ENCODE data around the gene INSC.

Gene INSC

DNA sequence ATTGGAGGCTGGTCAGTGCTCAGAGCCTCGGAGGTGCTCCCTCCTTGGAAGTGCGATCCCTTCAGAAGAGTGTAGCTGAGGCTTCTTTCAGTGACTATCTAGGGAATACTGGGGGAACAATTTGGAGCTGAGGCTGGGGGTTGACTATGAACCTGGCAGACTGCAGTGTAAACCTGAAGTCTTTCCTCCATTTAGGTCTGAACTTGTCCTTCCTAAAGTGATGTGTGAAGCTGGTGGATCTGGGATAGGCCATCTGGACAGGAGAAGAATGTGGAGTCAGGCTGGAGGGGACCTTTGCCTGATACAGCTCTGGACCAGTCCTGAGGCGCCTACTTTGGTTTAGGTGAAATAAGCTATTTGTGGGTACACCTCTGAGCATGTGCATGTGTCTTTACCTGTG, 3.5 kb upstream of the INSC start:
- no peak for DNase-seq

DNA sequence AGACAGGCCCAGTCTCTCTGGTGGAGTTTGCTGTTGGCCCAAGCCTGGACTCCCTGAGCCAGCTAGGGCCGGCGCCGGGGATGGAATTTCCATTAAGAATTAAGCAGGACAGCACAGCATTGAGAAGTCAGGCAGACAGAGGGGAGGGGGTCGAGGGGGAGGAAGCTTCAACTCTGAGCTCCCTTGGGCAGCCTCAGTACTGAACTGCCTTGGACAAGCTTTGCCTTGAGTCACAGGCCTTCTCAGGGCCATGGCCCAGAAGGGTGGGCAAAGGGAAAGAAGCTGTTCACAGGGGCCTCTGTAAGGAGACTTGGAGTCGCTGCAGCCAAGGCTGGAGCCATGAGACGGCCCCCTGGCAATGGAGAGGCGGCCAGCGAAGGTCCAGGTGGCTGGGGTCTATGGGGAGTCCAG, 2.6 kb upstream of the INSC start:
- no peak for DNase-seq

DNA sequence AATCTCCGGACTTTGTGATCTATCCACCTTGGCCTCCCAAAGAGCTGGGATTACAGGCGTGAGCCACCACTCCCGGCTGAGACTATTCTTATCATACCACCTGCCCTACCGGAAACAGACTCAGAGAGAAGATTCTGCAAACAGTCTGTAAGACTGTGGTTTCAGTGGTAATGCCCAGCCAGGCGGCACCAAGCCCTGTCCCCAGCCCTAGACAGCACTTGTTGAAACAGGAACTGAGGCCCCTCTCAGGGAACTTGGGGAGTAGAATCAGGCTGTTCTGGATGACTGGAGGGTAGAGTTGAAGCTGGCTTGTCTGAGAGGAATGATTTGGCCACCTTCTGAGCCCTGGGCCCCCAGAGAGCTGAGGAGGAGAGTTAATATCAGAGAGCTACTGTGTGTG, 1.3 kb upstream of the INSC start:
- DNase-seq = no peak

DNA sequence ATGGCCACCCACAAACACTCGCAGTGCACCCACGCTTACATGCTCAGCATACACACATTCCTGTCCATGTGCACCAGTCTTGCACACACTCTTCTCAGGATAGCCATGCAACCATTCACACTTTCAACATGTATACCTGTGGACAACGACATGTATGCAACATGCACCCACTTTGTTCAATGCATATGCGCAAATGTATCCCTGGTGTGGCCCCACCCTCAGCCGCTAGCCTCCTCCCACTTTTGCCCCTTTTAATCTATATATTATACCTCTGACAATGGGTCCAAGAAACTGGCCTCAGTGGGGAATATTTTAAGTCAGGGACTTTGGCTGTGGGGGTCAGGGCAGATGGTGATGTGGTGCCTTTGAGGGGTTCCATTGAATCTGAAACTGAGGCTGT, 963 bp downstream of the INSC start:
- DNase-seq = no peak

DNA sequence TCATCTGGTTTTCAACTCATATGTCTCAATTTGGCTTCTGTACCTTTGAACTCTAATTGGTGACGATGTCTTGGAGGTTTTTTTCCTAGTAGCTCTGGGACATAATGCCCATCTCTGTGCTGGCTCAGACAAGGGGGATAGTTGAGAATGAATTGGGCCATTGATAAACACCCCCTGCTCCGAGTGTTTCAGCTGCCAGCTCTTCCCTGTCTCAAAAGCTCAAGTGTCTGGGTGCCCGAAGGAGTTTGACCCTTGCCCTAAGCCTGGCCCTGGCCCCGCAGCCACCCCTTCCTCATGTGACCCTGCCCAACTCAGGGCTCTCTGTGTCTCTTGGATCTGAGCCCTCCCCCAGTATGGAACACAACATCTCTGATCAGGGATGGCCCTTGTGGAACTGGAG, 3.0 kb downstream of the INSC start:
- DNase-seq = no peak

DNA sequence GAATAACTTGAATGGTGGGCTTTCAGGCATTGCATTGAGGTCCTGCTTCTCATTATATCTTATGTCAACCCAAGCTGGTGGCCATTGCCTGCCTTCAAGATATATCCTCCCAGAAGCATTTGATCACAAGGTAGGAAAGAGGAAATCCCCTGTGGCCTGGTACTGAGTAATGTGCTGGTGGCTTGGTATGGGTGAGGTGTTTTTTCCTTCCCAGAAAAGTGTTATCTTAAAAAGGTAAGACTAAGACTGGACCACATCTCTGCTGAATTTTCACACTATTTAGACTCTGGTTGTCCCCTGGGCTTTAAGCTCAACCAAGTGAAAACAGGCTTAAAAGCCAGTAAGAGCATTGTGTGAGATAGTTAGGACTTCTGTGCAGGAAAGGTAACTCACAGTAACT, 3.7 kb downstream of the INSC start:
- DNase-seq = no peak

DNA sequence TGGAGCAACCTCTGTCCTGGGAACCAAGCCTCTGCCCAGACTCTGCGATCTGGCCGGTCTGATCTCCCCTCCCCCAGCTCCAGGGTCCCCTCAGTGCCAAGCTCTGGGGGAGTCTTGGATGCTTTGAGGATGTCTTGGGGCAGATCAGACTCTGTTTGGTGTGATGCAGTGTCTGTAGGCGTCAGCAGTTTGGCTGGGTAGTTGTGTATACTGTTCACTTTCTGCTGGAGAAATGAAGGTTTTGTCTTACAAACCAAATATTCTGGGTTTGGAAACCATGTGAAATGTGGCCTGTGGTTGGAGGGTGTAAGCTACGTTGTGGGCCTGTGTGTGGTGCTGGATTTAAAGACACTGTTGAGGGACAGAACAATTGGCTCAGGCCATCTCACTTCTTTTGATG, 4.6 kb downstream of the INSC start:
- no peak for DNase-seq

DNA sequence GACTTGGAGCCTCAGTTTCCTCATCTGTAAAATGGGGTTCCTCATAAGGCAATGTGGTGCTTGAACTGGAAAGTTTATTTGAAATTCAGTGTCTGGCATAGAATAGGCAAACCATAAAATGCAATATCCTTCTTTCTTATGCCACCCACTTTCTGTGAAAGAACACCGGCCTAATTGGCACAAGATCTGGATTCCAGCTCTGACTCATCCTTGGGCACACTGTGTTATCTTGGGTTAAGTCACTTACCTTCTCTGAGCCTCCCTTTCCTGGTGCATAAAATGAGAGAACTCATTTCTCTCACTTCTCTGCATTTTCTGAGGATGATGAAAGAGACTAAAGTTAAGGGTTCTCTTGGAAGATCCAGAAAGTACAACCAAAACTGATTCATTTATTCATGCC, 5.1 kb downstream of the INSC start:
- DNase-seq = no peak

DNA sequence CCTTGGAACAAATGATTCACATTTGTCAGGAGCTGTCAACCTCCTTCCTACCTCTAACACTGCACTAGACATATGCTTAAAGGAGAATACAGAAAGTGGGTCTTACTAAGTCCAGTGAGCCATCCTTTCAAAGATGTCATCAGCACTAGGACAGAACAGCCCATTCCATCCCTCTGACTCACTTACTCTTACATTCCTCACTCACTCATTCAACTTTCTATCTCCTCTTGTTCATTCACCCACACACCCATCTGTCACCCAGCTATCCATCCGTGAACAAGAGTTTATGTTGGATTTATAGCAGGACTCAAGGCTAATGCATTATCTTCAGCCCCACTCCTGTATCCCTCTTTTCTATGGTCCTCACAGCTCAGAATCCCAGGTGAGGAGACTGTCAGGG, 9.1 kb downstream of the INSC start:
- DNase-seq = no peak

DNA sequence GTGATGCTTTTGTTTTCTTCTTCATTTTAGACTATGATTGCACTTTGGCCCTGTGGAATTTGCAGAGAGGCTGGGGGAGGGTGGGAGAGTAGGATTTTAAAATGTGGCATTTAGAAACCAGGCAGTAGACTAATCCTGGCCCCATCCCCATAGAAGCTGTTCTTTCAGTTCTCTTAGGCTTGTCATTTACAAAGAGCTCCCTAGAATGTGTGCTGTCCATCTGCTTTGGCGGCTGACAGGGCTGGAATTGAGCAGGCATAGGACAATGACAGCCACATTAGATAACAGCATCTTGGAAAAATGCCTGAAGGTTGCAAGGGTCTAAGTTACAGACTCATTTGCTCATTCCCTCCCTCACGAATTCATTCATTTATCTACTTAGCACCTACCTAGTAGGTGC, 9.8 kb downstream of the INSC start:
- no peak for DNase-seq

DNA sequence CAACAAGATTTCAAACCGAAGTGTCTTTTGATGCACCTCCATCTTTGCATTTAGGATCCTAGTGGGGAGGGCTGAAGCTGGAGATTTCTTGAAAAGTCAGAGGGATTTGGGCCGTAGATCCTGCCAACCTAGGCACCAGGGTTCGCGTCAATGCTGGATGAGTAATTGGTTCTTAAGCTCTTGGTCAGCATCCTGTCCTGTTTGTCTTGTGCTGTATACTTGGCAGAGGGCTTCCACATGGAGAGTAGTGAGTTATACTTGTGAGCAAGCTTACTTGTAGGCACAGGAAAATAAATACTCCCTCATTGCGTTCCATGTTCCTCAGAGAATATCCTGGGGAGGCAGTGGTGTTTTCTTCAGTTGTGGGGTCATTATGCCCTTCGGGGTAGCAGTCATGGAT, 12.6 kb downstream of the INSC start:
- DNase-seq = no peak

DNA sequence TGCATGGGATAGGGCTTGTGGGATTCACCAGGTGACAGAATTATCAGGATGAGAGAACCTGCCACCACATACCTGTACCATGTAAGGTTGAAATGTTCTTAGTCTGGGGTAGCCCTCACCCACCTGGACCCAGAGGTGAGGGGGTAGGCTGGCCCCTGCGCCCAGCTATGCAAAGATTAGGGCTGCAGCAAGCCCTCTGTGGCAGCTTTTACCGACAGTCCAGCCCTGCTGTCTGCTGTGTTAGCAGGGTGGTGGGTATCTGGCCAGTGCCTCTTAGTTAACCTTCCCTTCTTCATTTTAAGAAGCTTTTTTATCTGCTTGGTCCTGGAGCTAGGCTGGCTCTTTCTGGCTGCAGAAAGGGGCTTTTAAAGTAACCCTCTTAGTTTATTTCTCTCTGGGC, 13.9 kb downstream of the INSC start:
- no peak for DNase-seq

DNA sequence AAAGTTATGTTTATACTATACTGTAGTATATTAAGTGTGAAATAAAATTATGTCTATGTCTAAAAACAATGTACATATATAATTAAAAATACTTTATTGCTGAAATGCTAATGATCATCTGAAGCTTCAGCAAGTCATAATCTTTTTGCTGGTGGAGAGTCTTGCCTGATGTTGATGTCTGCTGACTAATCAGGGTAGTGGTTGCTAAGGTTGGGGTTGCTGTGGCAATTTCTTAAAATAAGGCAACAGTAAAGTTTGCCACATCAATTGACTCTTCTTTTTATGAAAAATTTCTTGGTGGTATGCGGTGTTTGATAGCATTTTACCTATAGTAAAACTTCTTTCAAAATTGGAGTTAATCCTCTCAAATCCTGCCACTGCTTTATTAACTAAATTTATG, 21.4 kb downstream of the INSC start:
- no peak for DNase-seq

DNA sequence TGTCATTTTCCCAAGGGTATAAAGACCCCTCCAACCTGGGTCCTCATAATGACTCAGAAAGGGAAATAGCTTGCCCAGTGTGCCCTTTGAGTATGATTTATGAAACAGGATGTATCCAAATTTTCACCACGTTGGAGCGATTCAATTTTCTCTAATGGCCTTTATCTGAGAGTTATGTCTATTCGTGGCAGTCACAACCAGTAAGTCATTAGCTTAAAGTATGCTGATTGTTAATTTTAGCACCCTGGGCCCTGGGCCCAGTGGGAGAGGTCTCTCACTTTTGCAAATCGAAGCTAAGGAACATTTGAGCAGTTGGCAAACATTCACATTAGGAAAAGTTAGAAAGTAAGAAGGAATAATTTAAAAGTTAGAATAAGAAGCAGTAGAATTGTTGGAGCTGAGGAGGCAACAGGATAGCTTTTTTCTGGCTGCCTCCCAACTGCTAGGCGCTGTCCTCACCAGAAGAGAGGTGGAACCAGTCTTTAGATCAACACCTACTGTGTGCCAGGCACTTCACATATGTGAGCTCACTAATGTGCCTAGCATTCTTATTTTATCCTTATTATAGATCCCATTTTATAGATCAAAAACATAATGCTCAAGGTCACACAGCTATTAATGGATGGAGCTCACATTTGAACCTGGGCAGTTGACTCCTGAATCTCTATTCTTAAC, 24.5 kb downstream of the INSC start:
- no peak for DNase-seq

DNA sequence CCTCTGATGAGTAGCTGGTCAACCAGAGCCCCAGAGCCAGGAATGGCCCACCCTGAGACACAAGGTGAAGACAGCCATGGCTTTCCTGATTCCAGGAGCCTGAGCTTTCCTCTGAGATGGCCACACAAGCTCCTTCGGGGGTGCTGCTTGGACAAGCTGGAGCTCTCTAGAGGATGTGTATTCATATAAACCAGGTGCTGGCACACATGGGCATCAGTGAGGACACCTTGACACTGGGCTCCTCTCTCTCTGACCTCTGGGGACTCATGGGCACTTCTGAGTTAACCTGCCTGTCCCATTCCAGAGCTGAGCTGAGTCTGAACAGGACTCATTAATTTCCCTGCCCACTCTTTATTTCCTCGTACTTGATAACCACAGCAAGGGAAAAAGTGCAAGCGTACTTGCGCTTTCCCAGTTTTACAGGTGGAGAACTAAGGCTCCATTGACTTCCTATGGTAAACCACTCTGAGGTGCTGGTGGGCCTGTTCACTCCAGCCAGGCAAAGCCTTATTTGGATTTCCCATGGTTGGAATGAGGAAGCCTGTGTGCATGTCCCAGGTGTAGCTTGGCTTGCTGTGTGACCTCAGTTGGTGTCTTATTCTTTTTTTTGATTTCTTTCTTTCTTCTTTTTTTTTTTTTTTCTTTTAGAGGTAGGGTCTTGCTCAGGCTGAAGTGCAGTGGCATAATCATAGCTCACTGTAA, 25.4 kb downstream of the INSC start:
- no peak for DNase-seq

DNA sequence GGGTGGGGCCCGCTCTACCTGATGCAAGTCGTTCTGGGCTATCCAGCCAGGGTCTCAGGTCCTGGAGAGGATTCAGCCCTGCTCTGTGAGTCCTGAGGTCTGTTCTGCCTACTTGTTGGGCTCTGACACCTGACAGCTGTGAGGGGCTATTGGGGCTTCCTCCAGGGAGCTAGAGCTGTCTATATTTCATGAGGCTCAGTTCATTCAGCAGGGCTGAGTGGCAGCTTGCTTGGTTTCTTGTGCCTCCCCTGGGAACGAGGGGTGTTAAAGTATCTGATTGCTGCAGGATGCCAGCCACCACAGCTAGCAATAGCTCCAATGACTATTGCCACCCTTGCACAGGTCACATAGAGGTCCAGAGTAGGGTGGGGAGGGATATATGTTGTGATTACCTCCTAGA, 26.7 kb downstream of the INSC start:
- no peak for DNase-seq

DNA sequence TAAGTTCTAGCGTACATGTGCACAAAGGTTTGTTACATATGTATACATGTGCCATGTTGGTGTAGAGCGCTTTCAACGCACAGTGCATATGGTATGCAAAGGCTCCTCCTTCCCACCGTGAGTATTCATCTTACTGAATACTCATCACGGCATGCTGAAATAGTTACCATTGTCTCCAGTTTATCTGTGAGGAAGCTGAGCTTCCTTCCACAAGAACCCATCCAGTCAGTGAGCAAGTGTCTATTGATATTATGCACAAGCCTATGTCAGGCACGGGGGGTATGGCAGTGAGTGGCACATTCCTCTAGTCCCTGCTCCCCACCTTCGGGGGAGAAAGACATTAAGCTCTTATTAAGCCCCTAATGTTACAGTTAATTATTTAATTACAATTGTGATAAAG, 28.1 kb downstream of the INSC start:
- DNase-seq = no peak

DNA sequence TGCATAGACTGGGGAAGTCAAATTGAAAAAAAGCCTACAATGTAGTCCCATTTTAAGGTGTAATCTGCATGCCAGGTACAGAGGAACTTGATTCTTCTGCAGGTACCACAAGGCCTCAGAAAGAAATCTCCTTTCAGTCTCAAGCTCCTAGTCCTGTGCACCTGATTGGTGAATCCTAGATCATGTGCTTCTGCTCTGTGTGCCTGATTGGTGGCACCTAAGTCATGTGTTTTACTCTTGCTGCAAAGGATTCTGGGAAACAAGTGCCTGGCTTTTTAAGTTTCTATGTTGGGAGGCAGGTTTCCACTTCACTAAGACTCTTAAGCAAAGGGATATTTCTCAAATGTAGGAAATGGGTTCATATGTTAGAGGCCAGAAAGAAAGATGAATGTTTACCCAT, 29.1 kb downstream of the INSC start:
- DNase-seq = no peak

DNA sequence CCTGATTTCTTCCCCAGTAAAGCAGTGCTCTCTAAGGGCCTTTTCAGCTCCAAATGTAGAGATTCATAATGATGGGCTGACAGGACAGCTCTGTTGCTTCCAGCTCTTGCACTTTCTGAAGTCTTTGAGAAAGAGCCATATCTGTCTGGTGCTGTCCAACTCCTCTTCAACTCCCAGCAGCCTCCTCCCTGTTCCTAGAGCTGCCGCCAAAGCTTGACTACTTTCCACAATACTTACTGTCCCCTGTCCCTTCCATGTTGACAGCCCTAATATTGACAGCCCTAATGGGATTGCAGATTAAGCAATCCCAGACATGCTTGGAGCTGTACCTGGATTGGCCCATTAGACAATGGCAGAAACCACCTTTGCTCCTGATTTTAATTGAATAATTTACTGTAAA, 29.6 kb downstream of the INSC start:
- DNase-seq = no peak

DNA sequence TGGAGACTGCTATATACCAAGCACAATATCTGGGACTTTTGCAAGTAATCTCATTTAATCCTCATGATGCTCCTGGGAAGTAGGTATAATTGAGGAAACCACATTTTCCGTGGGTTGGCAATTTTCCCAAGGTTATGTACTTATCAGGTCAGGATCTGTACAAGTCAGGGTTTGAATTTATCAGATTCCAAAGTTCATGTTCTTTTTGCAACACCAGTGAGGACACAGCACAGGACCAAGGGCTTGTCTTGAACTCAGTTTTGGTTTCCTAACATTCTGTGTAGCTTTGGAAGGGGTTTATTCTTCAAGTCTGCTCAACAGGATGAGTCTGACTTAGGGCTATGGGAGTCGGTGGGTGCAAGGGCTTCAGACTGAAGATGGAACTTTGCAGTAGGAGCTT, 30.4 kb downstream of the INSC start:
- no peak for DNase-seq

DNA sequence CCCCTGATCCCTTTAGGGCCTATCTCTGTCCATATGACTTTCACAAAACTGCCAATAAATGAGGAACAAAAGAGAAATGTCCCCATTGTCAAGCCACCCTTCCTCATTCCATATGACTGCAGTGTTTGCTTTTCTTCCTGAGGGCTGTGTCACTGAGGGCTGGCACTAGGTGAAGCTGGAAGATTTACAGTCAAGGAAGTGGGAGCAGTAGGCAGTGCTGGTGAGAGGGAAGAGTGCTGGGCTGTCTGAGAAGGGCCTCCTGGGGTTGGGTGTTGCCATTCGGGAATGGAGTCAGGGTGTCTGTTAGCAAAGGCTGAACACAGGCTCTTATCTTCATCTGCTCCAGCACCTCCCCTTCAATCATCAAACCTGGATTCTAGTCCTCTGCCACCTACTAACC, 30.9 kb downstream of the INSC start:
- no peak for DNase-seq

DNA sequence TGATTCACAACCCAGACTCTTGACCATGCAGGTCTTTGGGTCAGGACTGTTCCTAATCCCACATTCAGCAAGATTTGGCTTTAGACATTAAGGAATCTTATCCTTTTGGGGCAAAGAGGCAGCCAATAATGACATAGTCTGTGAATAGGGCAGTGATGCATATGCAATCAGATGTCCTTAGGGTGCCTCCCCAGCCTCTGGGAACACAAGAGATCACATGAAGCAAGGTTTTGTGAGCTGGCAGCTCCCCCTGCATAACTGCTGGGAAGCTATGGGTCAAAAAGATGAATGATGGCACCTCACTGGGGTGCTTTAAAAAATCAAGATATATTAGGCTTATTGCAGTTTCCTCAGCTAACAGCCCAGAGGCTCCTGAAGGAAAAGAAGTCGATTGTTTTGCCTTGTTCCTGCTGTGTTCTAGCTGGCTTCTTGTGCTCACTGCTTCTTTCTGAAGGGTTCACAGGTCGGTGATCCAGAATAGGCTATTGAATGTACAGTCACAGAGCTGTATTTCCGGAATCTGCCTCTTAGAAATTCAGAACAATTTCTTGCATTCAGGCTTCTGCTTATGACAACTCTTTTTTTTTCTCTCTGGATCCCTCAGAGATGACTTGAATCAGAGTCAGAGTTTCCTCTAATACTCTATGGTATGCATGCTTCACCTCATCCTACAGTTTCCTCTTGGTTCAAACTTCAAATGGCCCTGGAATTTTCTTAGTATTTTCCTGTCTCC, 31.7 kb downstream of the INSC start:
- no peak for DNase-seq

DNA sequence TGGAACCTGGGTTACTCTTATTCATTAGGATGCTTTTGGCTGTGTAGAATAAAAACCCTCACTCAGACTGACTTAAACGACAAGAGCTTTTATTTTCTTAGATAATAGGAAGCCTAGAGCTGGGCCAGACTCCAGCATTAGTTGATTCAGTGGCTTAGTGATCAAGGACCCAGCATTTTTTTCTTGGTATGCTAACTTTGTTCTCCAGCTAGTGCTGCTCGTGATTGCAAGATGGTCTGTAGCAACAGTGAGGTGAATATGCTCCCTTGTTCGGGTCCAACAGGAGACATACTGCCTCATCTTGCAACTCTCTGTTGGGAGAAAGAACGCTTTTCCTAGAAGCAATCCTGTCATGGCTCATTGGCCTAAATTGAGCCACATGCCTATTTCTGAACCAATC, 33.4 kb downstream of the INSC start:
- no peak for DNase-seq

DNA sequence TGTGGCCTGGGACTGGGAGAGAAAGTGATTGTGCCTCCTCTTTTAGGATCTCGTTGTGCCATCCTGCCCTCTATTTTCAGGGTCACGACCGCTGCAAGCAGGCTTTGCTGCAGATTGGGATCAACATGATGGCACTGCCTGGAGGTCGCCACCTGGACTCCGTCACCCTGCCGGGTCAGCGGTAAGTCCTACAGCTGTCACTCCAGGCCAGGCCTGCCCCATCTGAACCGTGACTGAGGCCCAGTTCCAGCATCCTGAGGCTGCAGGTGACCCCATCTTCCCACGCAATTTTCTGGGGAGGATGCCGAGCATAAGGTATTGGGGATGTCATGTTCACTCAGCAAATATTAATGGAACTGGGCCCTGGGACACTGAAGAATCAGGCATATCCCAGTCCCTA, 34.3 kb downstream of the INSC start:
- DNase-seq = no peak

DNA sequence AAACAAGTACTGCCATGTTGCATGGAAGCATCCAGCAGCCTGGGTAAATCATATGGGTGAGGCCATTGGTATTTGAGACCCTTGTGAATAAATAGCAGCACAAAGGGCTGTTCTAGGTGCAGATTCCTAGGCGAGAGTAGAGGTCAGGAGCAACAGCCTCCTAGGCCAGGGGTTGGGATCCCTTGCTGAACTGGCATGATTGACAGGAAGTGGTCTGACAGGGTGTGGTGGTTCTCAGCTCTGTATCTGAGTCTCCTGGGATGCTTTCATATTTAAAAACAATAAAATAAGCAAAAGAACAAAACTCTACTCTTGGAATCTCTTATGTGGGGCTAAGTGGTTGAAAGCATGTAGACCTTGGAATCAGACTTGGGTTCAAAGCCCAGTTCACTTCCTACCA, 35.8 kb downstream of the INSC start:
- DNase-seq = no peak

Measured in cortex of kidney (tissue), 1 donor.